Measurements from ENCODE around the gene PCNT. TPM values are rescaled to one million over a fixed set of nuclear protein-coding genes. Genes with fewer than 3 reads are reported as not detected.

The PCNT gene
- total and polyA plus RNA-seq, 10 of the 15 experiments (the other 5 are each of a cell fraction or from before 2014, with no cell fraction given) = 2.9 to 39.6 (median 20.5) TPM

GRCh38 chr21:46349134-46349760 is 25.3 kb downstream of the PCNT start:
- DNase-seq (ENCODE audit: low read depth, low spot score) = no peak
- WGBS (ENCODE audit: insufficient coverage, insufficient replicate concordance, low lambda C conversion rate, missing lambda C conversion rate) = 96% methylated on average over 17 of the region's 17 CpGs
- no peaks in the 10 kb centered on the region for H3K79me2 ChIP-seq (ENCODE audit: control insufficient read depth, insufficient read depth, low read length)
- ChIA-PET RAD21 (ENCODE audit: unreplicated experiment) (no interaction called here), SMC1A (ENCODE audit: uncharacterized antibody, unreplicated experiment) (no interaction called here), CTCF (interaction anchor here (0.6 kb wide), 2 partner anchors 117 to 1607 kb away, joined by 3 to 4 read pairs; no protein-coding TSS in a partner anchor), POLR2A (no interaction called here)
- intact Hi-C loops (cut with micrococcal nuclease; ENCODE audit: unreplicated experiment) = no loop called here
- H4K20me1 ChIP-seq (ENCODE audit: control insufficient read depth, insufficient read depth) = no peaks in the 10 kb centered on the region
- no peak overlapping the region for H3K9ac ChIP-seq (ENCODE audit: control insufficient read depth, insufficient read depth, low read length)
- no peak for FAIRE-seq
- H3K27ac ChIP-seq (ENCODE audit: control insufficient read depth, insufficient read depth) = no peak overlapping the region
- H3K4me2 ChIP-seq (ENCODE audit: control insufficient read depth, insufficient read depth) = no peak overlapping the region
- no peaks in the 10 kb centered on the region for H3K4me1 ChIP-seq (ENCODE audit: control insufficient read depth, insufficient read depth, low read length)
- no TSS peak for BruUV-seq (replicated peaks)
- no peak overlapping the region for H3K4me3 ChIP-seq
- no peak for ATAC-seq
- H3K27me3 ChIP-seq (replicated peaks in 1 of 2; ENCODE audit: control insufficient read depth in 2 of 2, insufficient read depth in 2 of 2, low read length in 1 of 2) = no peaks in the 10 kb centered on the region
- no peaks in the 10 kb centered on the region for H3K9me3 ChIP-seq (replicated peaks; ENCODE audit: control insufficient read depth, insufficient read depth, low read length)
- TF ChIP-seq MAX (IDR thresholded peaks at IDR 0.05; ENCODE audit: low read depth, low read length) (no peak), ZNF24 (IDR thresholded peaks at IDR 0.05) (no peak), MEF2A (IDR thresholded peaks at IDR 0.05; ENCODE audit: insufficient read depth, low read depth, low read length) (no peak), NBN (IDR thresholded peaks at IDR 0.05) (no peak), BCL3 (IDR thresholded peaks at IDR 0.05; ENCODE audit: borderline replicate concordance, insufficient read depth, low read depth, low read length, poor library complexity, severe bottlenecking) (no peak), BHLHE40 (IDR thresholded peaks at IDR 0.05; ENCODE audit: borderline replicate concordance in 1 of 2, low read depth in 2 of 2, low read length in 1 of 2) (no peak), ESRRA (IDR thresholded peaks at IDR 0.05; ENCODE audit: low read length) (no peak), ETV6 (conservative IDR thresholded peaks at IDR 0.05 in 1 of 2, IDR thresholded peaks at IDR 0.05 in 1 of 2; ENCODE audit: borderline replicate concordance in 1 of 2, low read depth in 1 of 2) (no peak), SPI1 (IDR thresholded peaks at IDR 0.05; ENCODE audit: borderline replicate concordance, insufficient read depth, low read depth, low read length) (no peak), RAD51 (IDR thresholded peaks at IDR 0.05) (no peak), RELB (IDR thresholded peaks at IDR 0.05; ENCODE audit: low read depth) (no peak), SP1 (IDR thresholded peaks at IDR 0.05; ENCODE audit: low read depth, low read length) (no peak), SIN3A (IDR thresholded peaks at IDR 0.05; ENCODE audit: low read depth, low read length) (no peak), ZBED1 (IDR thresholded peaks at IDR 0.05; ENCODE audit: borderline replicate concordance) (no peak), FOXM1 (IDR thresholded peaks at IDR 0.05; ENCODE audit: low read depth, low read length) (no peak)
- TF ChIP-seq, protein P1, sequence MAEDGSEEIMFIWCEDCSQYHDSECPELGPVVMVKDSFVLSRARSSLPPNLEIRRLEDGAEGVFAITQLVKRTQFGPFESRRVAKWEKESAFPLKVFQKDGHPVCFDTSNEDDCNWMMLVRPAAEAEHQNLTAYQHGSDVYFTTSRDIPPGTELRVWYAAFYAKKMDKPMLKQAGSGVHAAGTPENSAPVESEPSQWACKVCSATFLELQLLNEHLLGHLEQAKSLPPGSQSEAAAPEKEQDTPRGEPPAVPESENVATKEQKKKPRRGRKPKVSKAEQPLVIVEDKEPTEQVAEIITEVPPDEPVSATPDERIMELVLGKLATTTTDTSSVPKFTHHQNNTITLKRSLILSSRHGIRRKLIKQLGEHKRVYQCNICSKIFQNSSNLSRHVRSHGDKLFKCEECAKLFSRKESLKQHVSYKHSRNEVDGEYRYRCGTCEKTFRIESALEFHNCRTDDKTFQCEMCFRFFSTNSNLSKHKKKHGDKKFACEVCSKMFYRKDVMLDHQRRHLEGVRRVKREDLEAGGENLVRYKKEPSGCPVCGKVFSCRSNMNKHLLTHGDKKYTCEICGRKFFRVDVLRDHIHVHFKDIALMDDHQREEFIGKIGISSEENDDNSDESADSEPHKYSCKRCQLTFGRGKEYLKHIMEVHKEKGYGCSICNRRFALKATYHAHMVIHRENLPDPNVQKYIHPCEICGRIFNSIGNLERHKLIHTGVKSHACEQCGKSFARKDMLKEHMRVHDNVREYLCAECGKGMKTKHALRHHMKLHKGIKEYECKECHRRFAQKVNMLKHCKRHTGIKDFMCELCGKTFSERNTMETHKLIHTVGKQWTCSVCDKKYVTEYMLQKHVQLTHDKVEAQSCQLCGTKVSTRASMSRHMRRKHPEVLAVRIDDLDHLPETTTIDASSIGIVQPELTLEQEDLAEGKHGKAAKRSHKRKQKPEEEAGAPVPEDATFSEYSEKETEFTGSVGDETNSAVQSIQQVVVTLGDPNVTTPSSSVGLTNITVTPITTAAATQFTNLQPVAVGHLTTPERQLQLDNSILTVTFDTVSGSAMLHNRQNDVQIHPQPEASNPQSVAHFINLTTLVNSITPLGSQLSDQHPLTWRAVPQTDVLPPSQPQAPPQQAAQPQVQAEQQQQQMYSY (CRISPR knock-in tag; IDR thresholded peaks at IDR 0.05) = no peak
- in situ Hi-C loops (cut with MboI) = no loop called here
- peaks cover 25 to 56% of the 10 kb centered on the region in 2 experiments for H3K36me3 ChIP-seq (ENCODE audit: control insufficient read depth in 2 of 2, insufficient read depth in 2 of 2, low read length in 1 of 2)
- H2AFZ ChIP-seq (ENCODE audit: control insufficient read depth, low read depth, low read length) = no peak overlapping the region
